Activated naive CD4-positive, alpha-beta T cell treated with anti-CD3 and anti-CD28 coated beads, Interleukin-2, amount 50 U/mL, for 72 hours (primary cell): ENCODE results near the gene RNF220. TPM values are rescaled to one million over a fixed set of nuclear protein-coding genes. Genes with fewer than 3 reads are reported as not detected.
"Not testable (repeated sequence)": the region's sequence is repeated elsewhere in the genome, so short reads cannot be mapped to it uniquely, and the experiment has no call there.

Experiments used
- ATAC-seq, 2 donors: fragments of 150-1000 bp; cut with Tn5 transposase; 2 replicates each; pipeline ENCODE4 v1.10.0; 2021; ENCODE audit warnings: mild to moderate bottlenecking in 2 of 2, moderate library complexity in 2 of 2
- DNase-seq, 2 donors: peaks; one replicate each; pipeline ENCODE4 v3.0.0; 2021 to 2022; ENCODE audit warnings: low spot score in 2 of 2
- H3K27ac Mint-ChIP-seq, 2 donors: one replicate each; pipeline ENCODE4 v1.8.0; 2022; ENCODE audit warnings: mild to moderate bottlenecking in 2 of 2, mixed read lengths in 2 of 2
- H3K36me3 Mint-ChIP-seq, 2 donors: one replicate each; pipeline ENCODE4 v1.8.0; 2022; ENCODE audit warnings: mixed read lengths in 2 of 2
- H3K9me3 Mint-ChIP-seq, 2 donors: one replicate each; pipeline ENCODE4 v1.8.0; 2022; ENCODE audit warnings: mixed read lengths in 2 of 2
- total RNA-seq, 2 donors: library from RNA; stranded (reverse); gene quantifications; one replicate each; pipeline ENCODE4 v1.2.3, GENCODE V29; 2022

Gene RNF220
- total RNA-seq, 2 donors from 2014 or later: 76.1 to 77.1 TPM

- H3K9me3 Mint-ChIP-seq: no peaks in the 10 kb centered on the region
These were observed 245.2 kb downstream of the RNF220 start for GRCh38 chr1:44650159-44650831.

GRCh38 chr1:44651069-44651468 lies 246.0 kb downstream of the RNF220 start:
- H3K27ac Mint-ChIP-seq: peak overlapping the region in 1 of 2 donors; percentile 63
- H3K36me3 Mint-ChIP-seq: no peaks in the 10 kb centered on the region
- DNase-seq: no peak
- H3K9me3 Mint-ChIP-seq: no peaks in the 10 kb centered on the region
- no peak for ATAC-seq

More at GRCh38 chr1:44650159-44650831, 245.2 kb downstream of the RNF220 start:
- DNase-seq (no peak), ATAC-seq (no peak)
- Mint-ChIP-seq H3K27ac (no peak overlapping the region), H3K36me3 (no peaks in the 10 kb centered on the region)

- no peaks in the 10 kb centered on the region for H3K36me3 Mint-ChIP-seq
- H3K27ac Mint-ChIP-seq: peak overlapping the region; percentile 18 to 67
- ATAC-seq (peak; percentile 82 to 89), DNase-seq (peak; percentile 76 to 80)
- H3K9me3 Mint-ChIP-seq: no peaks in the 10 kb centered on the region
These were observed 247.5 kb downstream of the RNF220 start for GRCh38 chr1:44652445-44653106.

- no peaks in the 10 kb centered on the region for H3K36me3 Mint-ChIP-seq
- no peaks in the 10 kb centered on the region for H3K9me3 Mint-ChIP-seq
- no peak for ATAC-seq
- no peak for DNase-seq
- H3K27ac Mint-ChIP-seq: no peak overlapping the region
These were observed 248.3 kb downstream of the RNF220 start for GRCh38 chr1:44653107-44653964.

GRCh38 chr1:44654621-44655187 lies 249.6 kb downstream of the RNF220 start:
- H3K27ac Mint-ChIP-seq: peak overlapping the region in 1 of 2 donors; percentile 61
- no peak for ATAC-seq
- no peaks in the 10 kb centered on the region for H3K9me3 Mint-ChIP-seq
- H3K36me3 Mint-ChIP-seq: no peaks in the 10 kb centered on the region
- DNase-seq: no peak

- peak overlapping the region in 1 of 2 donors; percentile 3 for H3K27ac Mint-ChIP-seq
- ATAC-seq: peak; percentile 44 to 48
- DNase-seq: no peak
- no peaks in the 10 kb centered on the region for H3K9me3 Mint-ChIP-seq
- no peaks in the 10 kb centered on the region for H3K36me3 Mint-ChIP-seq
These were observed 250.6 kb downstream of the RNF220 start for GRCh38 chr1:44655609-44656008.

GRCh38 chr1:44659566-44659965 lies 254.5 kb downstream of the RNF220 start:
- Mint-ChIP-seq H3K27ac (no peak overlapping the region), H3K36me3 (no peaks in the 10 kb centered on the region), H3K9me3 (no peaks in the 10 kb centered on the region)
- no peak for ATAC-seq
- DNase-seq: no peak

- Mint-ChIP-seq H3K9me3 (no peaks in the 10 kb centered on the region), H3K27ac (no peak overlapping the region), H3K36me3 (no peaks in the 10 kb centered on the region)
- DNase-seq: no peak
- no peak for ATAC-seq
These were observed 255.1 kb downstream of the RNF220 start for GRCh38 chr1:44660176-44660575.

GRCh38 chr1:44661781-44662682 lies 257.0 kb downstream of the RNF220 start:
- H3K36me3 Mint-ChIP-seq: no peaks in the 10 kb centered on the region
- DNase-seq (no peak), ATAC-seq (no peak)
- H3K9me3 Mint-ChIP-seq: no peaks in the 10 kb centered on the region
- H3K27ac Mint-ChIP-seq: no peak overlapping the region

GRCh38 chr1:44662683-44663030 lies 257.6 kb downstream of the RNF220 start:
- ATAC-seq (no peak), DNase-seq (no peak)
- Mint-ChIP-seq H3K9me3 (no peaks in the 10 kb centered on the region), H3K36me3 (no peaks in the 10 kb centered on the region), H3K27ac (peak overlapping the region in 1 of 2 donors; percentile 22)

GRCh38 chr1:44663417-44663816 lies 258.4 kb downstream of the RNF220 start:
- H3K36me3 Mint-ChIP-seq: no peaks in the 10 kb centered on the region
- H3K27ac Mint-ChIP-seq: no peak overlapping the region
- H3K9me3 Mint-ChIP-seq: no peaks in the 10 kb centered on the region
- ATAC-seq (no peak), DNase-seq (no peak)

- peak in 1 of 2 donors; percentile 19 for DNase-seq
These were observed 259.8 kb downstream of the RNF220 start for GRCh38 chr1:44664730-44665370.

GRCh38 chr1:44666719-44667118 lies 261.7 kb downstream of the RNF220 start:
- not testable (repeated sequence) for H3K27ac Mint-ChIP-seq, ATAC-seq, H3K36me3 Mint-ChIP-seq, DNase-seq, H3K9me3 Mint-ChIP-seq

More at GRCh38 chr1:44664730-44665370, 259.8 kb downstream of the RNF220 start:
- Mint-ChIP-seq H3K9me3 (no peaks in the 10 kb centered on the region), H3K36me3 (no peaks in the 10 kb centered on the region), H3K27ac (peak overlapping the region in 1 of 2 donors; percentile 66)
- peak; percentile 86 to 89 for ATAC-seq

GRCh38 chr1:44670751-44671640 lies 265.9 kb downstream of the RNF220 start:
- no peak for DNase-seq
- Mint-ChIP-seq H3K9me3 (no peaks in the 10 kb centered on the region), H3K36me3 (no peaks in the 10 kb centered on the region), H3K27ac (peak overlapping the region in 1 of 2 donors; percentile 16)
- ATAC-seq: no peak
